ENCODE results near the gene AP3B1. TPM values are rescaled to one million over a fixed set of nuclear protein-coding genes. Genes with fewer than 3 reads are reported as not detected.

The AP3B1 gene
- polyA plus RNA-seq, 3 donors = 20.3 to 39.8 (median 24.9) TPM

DNA sequence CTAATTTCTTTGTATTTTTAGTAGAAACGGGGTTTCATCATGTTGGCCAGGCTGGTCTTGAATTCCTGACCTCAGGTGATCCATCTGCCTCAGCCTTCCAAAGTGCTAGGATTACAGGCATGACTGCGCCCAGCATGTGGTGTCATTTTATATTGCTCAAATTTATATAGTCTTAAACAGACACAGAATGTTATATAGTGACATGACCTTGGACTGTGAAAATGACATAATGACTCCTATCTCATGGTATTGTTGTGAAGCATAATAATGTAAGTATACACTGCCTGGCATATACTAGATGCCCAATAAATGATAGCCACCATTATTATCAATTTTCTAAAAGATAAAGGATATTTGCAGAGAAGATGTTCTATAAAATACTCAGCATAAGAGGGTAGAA, 341.1 kb downstream of the AP3B1 start:
- intact Hi-C loops (cut with micrococcal nuclease) = no loop called here
- Histone ChIP-seq H2AFZ (ENCODE audit: insufficient read depth, low read depth, low read length, poor library complexity, severe bottlenecking) (no peak overlapping the region), H3K27me3 (ENCODE audit: control insufficient read depth in 2 of 2, insufficient read depth in 2 of 2, low read length in 2 of 2) (peaks cover 20 to 40% of the 10 kb centered on the region in 2 donors), H3K9me3 (replicated peaks in 1 of 2; ENCODE audit: control insufficient read depth in 1 of 2, insufficient read depth in 1 of 2, low read length in 2 of 2) (peaks cover 0 to 8% of the 10 kb centered on the region in 2 donors), H4K20me1 (ENCODE audit: insufficient read depth, low read length) (no peaks in the 10 kb centered on the region), H3K9ac (ENCODE audit: insufficient read depth, low read length, poor library complexity, severe bottlenecking) (no peak overlapping the region), H3K4me2 (replicated peaks; ENCODE audit: extremely low read depth, low read length, poor library complexity, severe bottlenecking) (no peak overlapping the region), H3K36me3 (replicated peaks in 1 of 2; ENCODE audit: control insufficient read depth in 1 of 2, insufficient read depth in 2 of 2, low read length in 2 of 2) (no peaks in the 10 kb centered on the region), H3K79me2 (ENCODE audit: insufficient read depth, low read length) (no peaks in the 10 kb centered on the region), H3K27ac (ENCODE audit: low read depth in 1 of 2, low read length in 2 of 2) (no peak overlapping the region), H3K4me3 (replicated peaks in 1 of 3; ENCODE audit: low read depth in 2 of 3, low read length in 3 of 3) (no peak overlapping the region), H3K4me1 (ENCODE audit: control insufficient read depth in 1 of 2, insufficient read depth in 2 of 2, low read length in 2 of 2) (peaks cover 3 to 13% of the 10 kb centered on the region in 2 donors)
- TF ChIP-seq, protein P1, sequence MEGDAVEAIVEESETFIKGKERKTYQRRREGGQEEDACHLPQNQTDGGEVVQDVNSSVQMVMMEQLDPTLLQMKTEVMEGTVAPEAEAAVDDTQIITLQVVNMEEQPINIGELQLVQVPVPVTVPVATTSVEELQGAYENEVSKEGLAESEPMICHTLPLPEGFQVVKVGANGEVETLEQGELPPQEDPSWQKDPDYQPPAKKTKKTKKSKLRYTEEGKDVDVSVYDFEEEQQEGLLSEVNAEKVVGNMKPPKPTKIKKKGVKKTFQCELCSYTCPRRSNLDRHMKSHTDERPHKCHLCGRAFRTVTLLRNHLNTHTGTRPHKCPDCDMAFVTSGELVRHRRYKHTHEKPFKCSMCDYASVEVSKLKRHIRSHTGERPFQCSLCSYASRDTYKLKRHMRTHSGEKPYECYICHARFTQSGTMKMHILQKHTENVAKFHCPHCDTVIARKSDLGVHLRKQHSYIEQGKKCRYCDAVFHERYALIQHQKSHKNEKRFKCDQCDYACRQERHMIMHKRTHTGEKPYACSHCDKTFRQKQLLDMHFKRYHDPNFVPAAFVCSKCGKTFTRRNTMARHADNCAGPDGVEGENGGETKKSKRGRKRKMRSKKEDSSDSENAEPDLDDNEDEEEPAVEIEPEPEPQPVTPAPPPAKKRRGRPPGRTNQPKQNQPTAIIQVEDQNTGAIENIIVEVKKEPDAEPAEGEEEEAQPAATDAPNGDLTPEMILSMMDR (IDR thresholded peaks at IDR 0.05) = no peak
- no peak overlapping the region for H3K4me3 Mint-ChIP-seq
- no CpG with 5 or more reads among the region's 2 CpGs for WGBS (ENCODE audit: insufficient coverage)
- no peak for DNase-seq
- peaks cover 10% of the 10 kb centered on the region for H3K4me1 Mint-ChIP-seq
- H3K9me3 Mint-ChIP-seq = peaks cover 0 to 11% (median 9%) of the 10 kb centered on the region in 7 donors
- H3K27me3 Mint-ChIP-seq (ENCODE audit: low read depth in 3 of 3) = peaks cover 37 to 41% (median 39%) of the 10 kb centered on the region in 3 donors
- no peak overlapping the region for H3K27ac Mint-ChIP-seq
- no peaks in the 10 kb centered on the region for H3K36me3 Mint-ChIP-seq

DNA sequence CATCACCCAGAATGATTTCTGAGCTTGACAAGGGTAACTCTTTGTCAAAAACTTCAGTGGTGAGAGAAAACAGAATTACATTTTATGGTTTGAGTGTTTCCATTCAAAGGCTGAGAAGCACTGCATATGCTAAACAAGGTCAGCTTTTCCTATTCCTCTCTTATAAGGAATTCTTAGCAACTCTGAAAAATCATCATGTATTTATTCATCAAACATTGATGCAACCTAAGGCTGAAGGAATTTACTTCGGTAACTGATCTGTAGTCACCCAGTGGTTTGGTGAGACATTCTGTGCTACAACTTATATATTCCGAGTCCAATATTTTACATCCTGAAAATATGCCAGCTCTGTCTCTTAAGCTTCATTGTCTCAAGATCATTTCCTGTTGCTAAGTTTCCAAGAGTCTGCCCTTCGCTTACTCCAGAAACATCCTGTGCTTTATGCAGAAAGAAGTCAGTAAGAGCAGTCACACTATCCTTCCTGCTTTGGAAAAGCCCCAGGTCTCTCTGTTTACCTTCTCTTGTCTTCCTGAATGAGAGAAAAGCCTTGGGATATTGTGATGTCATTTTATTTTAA, 341.8 kb downstream of the AP3B1 start:
- H3K4me1 Mint-ChIP-seq = peaks cover 5% of the 10 kb centered on the region
- TF ChIP-seq, protein P1 (IDR thresholded peaks at IDR 0.05) = no peak
- Histone ChIP-seq H3K27ac (ENCODE audit: low read depth in 1 of 2, low read length in 2 of 2) (no peak overlapping the region), H3K9me3 (replicated peaks in 1 of 2; ENCODE audit: control insufficient read depth in 1 of 2, insufficient read depth in 1 of 2, low read length in 2 of 2) (peaks cover 0 to 8% of the 10 kb centered on the region in 2 donors), H4K20me1 (ENCODE audit: insufficient read depth, low read length) (no peaks in the 10 kb centered on the region), H3K4me1 (ENCODE audit: control insufficient read depth in 1 of 2, insufficient read depth in 2 of 2, low read length in 2 of 2) (peaks cover 3 to 6% of the 10 kb centered on the region in 2 donors), H2AFZ (ENCODE audit: insufficient read depth, low read depth, low read length, poor library complexity, severe bottlenecking) (no peak overlapping the region), H3K36me3 (replicated peaks in 1 of 2; ENCODE audit: control insufficient read depth in 1 of 2, insufficient read depth in 2 of 2, low read length in 2 of 2) (no peaks in the 10 kb centered on the region), H3K27me3 (ENCODE audit: control insufficient read depth in 2 of 2, insufficient read depth in 2 of 2, low read length in 2 of 2) (peaks cover 14 to 34% of the 10 kb centered on the region in 2 donors), H3K4me2 (replicated peaks; ENCODE audit: extremely low read depth, low read length, poor library complexity, severe bottlenecking) (no peak overlapping the region), H3K4me3 (replicated peaks in 1 of 3; ENCODE audit: low read depth in 2 of 3, low read length in 3 of 3) (no peak overlapping the region), H3K79me2 (ENCODE audit: insufficient read depth, low read length) (no peaks in the 10 kb centered on the region), H3K9ac (ENCODE audit: insufficient read depth, low read length, poor library complexity, severe bottlenecking) (no peak overlapping the region)
- H3K9me3 Mint-ChIP-seq = peaks cover 0 to 11% (median 9%) of the 10 kb centered on the region in 7 donors
- H3K27ac Mint-ChIP-seq = no peak overlapping the region
- H3K36me3 Mint-ChIP-seq = no peaks in the 10 kb centered on the region
- WGBS (ENCODE audit: insufficient coverage) = 84% methylated on average over 3 of the region's 3 CpGs
- intact Hi-C loops (cut with micrococcal nuclease) = no loop called here
- H3K27me3 Mint-ChIP-seq (ENCODE audit: low read depth in 3 of 3) = peaks cover 32 to 34% (median 33%) of the 10 kb centered on the region in 3 donors
- no peak overlapping the region for H3K4me3 Mint-ChIP-seq
- no peak for DNase-seq

Small RNA genes lying within 50 kb of the gene (small RNA-seq; reads per million reads assigned to genes)
- not detected for gene RF00019 (ENCODE audit: insufficient read length, low read depth)
- gene RNU6-183P (ENCODE audit: insufficient read length, low read depth) = not detected

Other genes starting within 250 kb of the AP3B1 start
- gene SCAMP1, start 65.9 kb upstream of the AP3B1 start, polyA plus RNA-seq = 10 to 100 TPM in 2 of 3 donors, 1 to 10 TPM in 1; 5.4 to 52.4 (median 47.8) TPM